AG09309 (cell line): Measurements from ENCODE around the gene VSTM5.

Experiments used
- DNase-seq: peaks from one replicate; pipeline ENCODE4 v3.0.0-alpha.2; 2010; ENCODE audit warnings: low read depth
- H3K4me3 ChIP-seq: 2 replicates; pipeline ENCODE4 v1.5.1; 2011; ENCODE audit warnings: mild to moderate bottlenecking, low read depth, low read length, moderate library complexity; ENCODE audit not compliant: control insufficient read depth
- CTCF ChIP-seq: IDR thresholded peaks from 2 replicates; pipeline ENCODE4 v1.5.1; 2011; ENCODE audit warnings: mild to moderate bottlenecking, low read depth, low read length, inconsistent platforms; ENCODE audit not compliant: insufficient read depth, control insufficient read depth; ENCODE audit errors: missing control alignments

Gene VSTM5

GRCh38 chr11:93804879-93805278 is 45.5 kb downstream of the VSTM5 start:
- no peak for TF ChIP-seq CTCF
- no peak for DNase-seq

GRCh38 chr11:93801366-93801765 is 49.1 kb downstream of the VSTM5 start:
- no peak for TF ChIP-seq CTCF
- DNase-seq = no peak
- no peak overlapping the region for H3K4me3 ChIP-seq

More at GRCh38 chr11:93804879-93805278, 45.5 kb downstream of the VSTM5 start:
- H3K4me3 ChIP-seq = no peak overlapping the region

GRCh38 chr11:93796441-93797231 is 53.8 kb downstream of the VSTM5 start:
- TF ChIP-seq CTCF = no peak
- DNase-seq = no peak
- no peak overlapping the region for H3K4me3 ChIP-seq

- DNase-seq = no peak
- TF ChIP-seq CTCF = no peak
- H3K4me3 ChIP-seq = no peak overlapping the region
Measured at GRCh38 chr11:93791493-93791892, 58.9 kb downstream of the VSTM5 start.

- no peak for TF ChIP-seq CTCF
- DNase-seq = no peak
- H3K4me3 ChIP-seq = peak overlapping the region; percentile 91
Measured at GRCh38 chr11:93784935-93785360, 65.5 kb downstream of the VSTM5 start.

GRCh38 chr11:93784145-93784934 is 66.1 kb downstream of the VSTM5 start, which contains the start of gene MED17:
Gene MED17 (plus strand): TSS chr11:93784282. CDS start chr11:93784514, 232 bp downstream.
- peak within 1 kb of the TSS; percentile 91 for H3K4me3 ChIP-seq
- TF ChIP-seq CTCF = peak; percentile 47
- DNase-seq = peak; percentile 63
